CD14-positive monocyte (primary cell): ENCODE data around the gene TRABD2B. TPM values are rescaled to one million over a fixed set of nuclear protein-coding genes. Genes with fewer than 3 reads are reported as not detected.
A peak's percentile ranks its signal among the peaks of the same experiment; 100 is the strongest.

Experiments
- DNase-seq, 3 donors: peaks; one replicate each; pipeline ENCODE4 v3.0.0-alpha.2; 2011 to 2022
- H2AFZ ChIP-seq: 2 replicates; pipeline ENCODE4 v1.6.0; 2012; ENCODE audit warnings: mild to moderate bottlenecking, low read depth, low read length, inconsistent platforms; ENCODE audit not compliant: insufficient read depth, poor library complexity, severe bottlenecking
- H3K27ac ChIP-seq, 2 donors: 1 replicate in 1 of 2; 2 replicates in 1 of 2; pipeline ENCODE4 v1.5.1; 2012 to 2013; ENCODE audit warnings: low read length in 2 of 2, control low read depth in 1 of 2, inconsistent platforms in 1 of 2, low read depth in 1 of 2, mild to moderate bottlenecking in 1 of 2
- H3K27me3 ChIP-seq, 2 donors: one replicate each; pipeline versions ENCODE4 v1.6.0 to v1.6.1; 2011 to 2013; ENCODE audit warnings: low read length in 2 of 2; ENCODE audit not compliant: control insufficient read depth in 2 of 2, insufficient read depth in 2 of 2
- H3K36me3 ChIP-seq, 2 donors: replicated peaks in 1 of 2; 1 replicate in 1 of 2; 2 replicates in 1 of 2; pipeline versions ENCODE4 v1.5.1 to v1.6.1; 2012 to 2013; ENCODE audit warnings: low read length in 2 of 2, control low read depth in 1 of 2, inconsistent platforms in 1 of 2, mild to moderate bottlenecking in 1 of 2; ENCODE audit not compliant: insufficient read depth in 2 of 2, control insufficient read depth in 1 of 2
- H3K4me1 ChIP-seq, 2 donors: 1 replicate in 1 of 2; 2 replicates in 1 of 2; pipeline versions ENCODE4 v1.5.1 to v1.6.1; 2012 to 2013; ENCODE audit warnings: low read length in 2 of 2, control low read depth in 1 of 2, inconsistent platforms in 1 of 2, mild to moderate bottlenecking in 1 of 2, moderate library complexity in 1 of 2; ENCODE audit not compliant: insufficient read depth in 2 of 2, control insufficient read depth in 1 of 2
- H3K4me2 ChIP-seq: replicated peaks from 2 replicates; pipeline ENCODE3; 2012; ENCODE audit warnings: low read length, moderate library complexity, mild to moderate bottlenecking; ENCODE audit not compliant: poor library complexity, severe bottlenecking; ENCODE audit errors: extremely low read depth
- H3K4me3 ChIP-seq, 3 experiments: fragments of 200-600 bp in 1 of 3; sonication (generic) in 1 of 3; replicated peaks in 1 of 3; 1 replicate in 2 of 3; 2 replicates in 1 of 3; pipeline ENCODE4 v1.5.1; 2011 to 2013; ENCODE audit warnings: low read length in 3 of 3, mild to moderate bottlenecking in 3 of 3, control low read depth in 2 of 3, low read depth in 2 of 3, inconsistent platforms in 1 of 3, moderate library complexity in 1 of 3
- H3K79me2 ChIP-seq: 2 replicates; pipeline ENCODE4 v1.6.0; 2012; ENCODE audit warnings: mild to moderate bottlenecking, control low read depth, inconsistent platforms, low read length, moderate library complexity; ENCODE audit not compliant: insufficient read depth
- H3K9ac ChIP-seq: 2 replicates; pipeline ENCODE4 v1.6.0; 2017; ENCODE audit warnings: low read length, mild to moderate bottlenecking; ENCODE audit not compliant: insufficient read depth, poor library complexity, severe bottlenecking
- H3K9me3 ChIP-seq, 2 donors: replicated peaks in 1 of 2; 1 replicate in 1 of 2; 2 replicates in 1 of 2; pipeline versions ENCODE4 v1.5.1 to v1.6.1; 2012 to 2013; ENCODE audit warnings: low read length in 2 of 2, control low read depth in 1 of 2; ENCODE audit not compliant: control insufficient read depth in 1 of 2, insufficient read depth in 1 of 2
- H4K20me1 ChIP-seq: 2 replicates; pipeline ENCODE4 v1.6.0; 2012; ENCODE audit warnings: mild to moderate bottlenecking, low read length, control low read depth, moderate library complexity; ENCODE audit not compliant: insufficient read depth
- H3K27ac Mint-ChIP-seq, 7 donors: one replicate each; pipeline ENCODE4 v1.8.0; 2020; ENCODE audit warnings: mild to moderate bottlenecking in 7 of 7, mixed read lengths in 7 of 7, moderate library complexity in 6 of 7, inconsistent platforms in 2 of 7
- H3K27me3 Mint-ChIP-seq, 3 donors: one replicate each; pipeline ENCODE4 v1.8.0; 2021 to 2022; ENCODE audit warnings: low read depth in 3 of 3, mild to moderate bottlenecking in 3 of 3, mixed read lengths in 3 of 3, moderate library complexity in 3 of 3, inconsistent platforms in 1 of 3
- H3K36me3 Mint-ChIP-seq, 2 donors: one replicate each; pipeline ENCODE4 v1.8.0; 2020; ENCODE audit warnings: mixed read lengths in 2 of 2, inconsistent platforms in 1 of 2, mild to moderate bottlenecking in 1 of 2
- H3K4me1 Mint-ChIP-seq: one replicate; pipeline ENCODE4 v1.8.0; 2020; ENCODE audit warnings: mild to moderate bottlenecking, mixed read lengths
- H3K4me3 Mint-ChIP-seq, 2 donors: one replicate each; pipeline ENCODE4 v1.8.0; 2020; ENCODE audit warnings: mild to moderate bottlenecking in 2 of 2, mixed read lengths in 2 of 2, moderate library complexity in 1 of 2
- H3K9me3 Mint-ChIP-seq, 7 donors: one replicate each; pipeline ENCODE4 v1.8.0; 2020 to 2022; ENCODE audit warnings: mixed read lengths in 7 of 7, mild to moderate bottlenecking in 6 of 7, moderate library complexity in 6 of 7, inconsistent platforms in 2 of 7
- WGBS: methylation state at CpG from one replicate; pipeline ENCODE4 v1.1.5; 2013; ENCODE audit warnings: missing lambda C conversion rate; ENCODE audit not compliant: insufficient coverage; 5-methylcytosine and 5-hydroxymethylcytosine counted together
- intact Hi-C, 2 donors: fragments of 100-400 bp; cut with micrococcal nuclease; formaldehyde crosslinking; loops; one replicate each; pipeline versions ENCODE4 v1.15.0 to v1.15.1; 2023
- polyA plus RNA-seq, 3 donors: library from polyadenylated mRNA; depleted of rRNA in 1 of 3; unstranded in 2 of 3; stranded (reverse) in 1 of 3; fragments of 300-500 nt in 2 of 3; fragments of >200 nt in 1 of 3; fragmentation: Illumina TruSeq in 2 of 3; gene quantifications; 1 replicate in 2 of 3; 2 replicates in 1 of 3; pipeline ENCODE4 v1.2.3, GENCODE V29; 2012 to 2021
- TF ChIP-seq, protein P1 (sequence below): fragments of 200-600 bp; IDR thresholded peaks from one replicate; pipeline ENCODE4 v1.8.0; 2022; ENCODE audit warnings: antibody characterized with exemption, mild to moderate bottlenecking

The TRABD2B gene
- polyA plus RNA-seq, 3 donors: not detected

DNA sequence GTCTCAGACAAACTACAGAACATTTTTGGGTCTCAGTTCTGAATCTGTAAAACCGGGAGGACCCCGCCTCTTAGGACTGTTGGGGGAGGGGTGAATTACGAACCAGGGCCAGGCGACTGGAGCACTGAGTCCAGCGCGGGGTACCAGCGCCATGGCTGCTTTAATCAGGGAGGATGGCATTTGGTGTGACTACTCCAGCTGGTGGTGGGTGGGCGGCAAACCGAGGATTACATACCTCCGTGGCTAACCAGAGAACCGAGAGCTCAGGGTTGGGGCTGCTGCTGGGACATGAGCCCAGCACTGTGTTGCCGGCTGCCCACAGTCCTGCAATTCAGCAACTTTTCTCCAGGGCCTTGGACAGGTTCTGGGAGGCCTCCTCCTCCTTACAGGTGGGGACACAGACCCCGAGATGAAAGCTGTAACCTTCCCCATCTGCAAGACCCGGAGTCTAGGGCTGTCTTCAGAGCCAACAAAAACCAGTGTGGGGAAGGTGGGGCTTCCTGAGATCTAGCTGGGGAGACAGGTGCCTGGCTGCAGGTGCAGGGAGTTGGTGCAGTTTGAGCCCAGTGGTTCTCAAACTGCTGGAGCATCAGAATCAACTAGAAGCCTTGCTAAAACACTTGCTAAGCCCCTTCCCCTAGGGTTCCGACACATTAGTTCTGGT, 285.9 kb downstream of the TRABD2B start:
- TF ChIP-seq, protein P1, sequence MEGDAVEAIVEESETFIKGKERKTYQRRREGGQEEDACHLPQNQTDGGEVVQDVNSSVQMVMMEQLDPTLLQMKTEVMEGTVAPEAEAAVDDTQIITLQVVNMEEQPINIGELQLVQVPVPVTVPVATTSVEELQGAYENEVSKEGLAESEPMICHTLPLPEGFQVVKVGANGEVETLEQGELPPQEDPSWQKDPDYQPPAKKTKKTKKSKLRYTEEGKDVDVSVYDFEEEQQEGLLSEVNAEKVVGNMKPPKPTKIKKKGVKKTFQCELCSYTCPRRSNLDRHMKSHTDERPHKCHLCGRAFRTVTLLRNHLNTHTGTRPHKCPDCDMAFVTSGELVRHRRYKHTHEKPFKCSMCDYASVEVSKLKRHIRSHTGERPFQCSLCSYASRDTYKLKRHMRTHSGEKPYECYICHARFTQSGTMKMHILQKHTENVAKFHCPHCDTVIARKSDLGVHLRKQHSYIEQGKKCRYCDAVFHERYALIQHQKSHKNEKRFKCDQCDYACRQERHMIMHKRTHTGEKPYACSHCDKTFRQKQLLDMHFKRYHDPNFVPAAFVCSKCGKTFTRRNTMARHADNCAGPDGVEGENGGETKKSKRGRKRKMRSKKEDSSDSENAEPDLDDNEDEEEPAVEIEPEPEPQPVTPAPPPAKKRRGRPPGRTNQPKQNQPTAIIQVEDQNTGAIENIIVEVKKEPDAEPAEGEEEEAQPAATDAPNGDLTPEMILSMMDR: no peak
- Histone ChIP-seq H3K9me3 (peaks cover 0 to 9% of the 10 kb centered on the region in 2 donors), H3K4me1 (peaks cover 9 to 15% of the 10 kb centered on the region in 2 donors), H3K79me2 (no peaks in the 10 kb centered on the region), H3K27ac (no peak overlapping the region), H3K9ac (no peak overlapping the region), H4K20me1 (no peaks in the 10 kb centered on the region), H3K36me3 (no peaks in the 10 kb centered on the region), H2AFZ (no peak overlapping the region), H3K4me2 (no peak overlapping the region), H3K27me3 (peaks cover 43 to 87% of the 10 kb centered on the region in 2 donors), H3K4me3 (no peak overlapping the region)
- Mint-ChIP-seq H3K4me3 (peak overlapping the region in 1 of 2 donors; percentile 70), H3K36me3 (no peaks in the 10 kb centered on the region), H3K27ac (no peak overlapping the region), H3K4me1 (peaks cover 14% of the 10 kb centered on the region), H3K9me3 (peaks cover 0 to 3% (median 0%) of the 10 kb centered on the region in 7 donors), H3K27me3 (peaks cover 73 to 79% (median 75%) of the 10 kb centered on the region in 3 donors)
- intact Hi-C loops: loop anchor here (5.0 to 10.0 kb wide), 2 partner anchors 277 to 324 kb away; partner anchors contain the start of gene FOXD2 (in 1 of the 2)
- 60% methylated on average over 13 of the region's 15 CpGs for WGBS
- DNase-seq: no peak

Other genes starting within 250 kb of the TRABD2B start
- under 1 TPM; 0.15 to 0.42 (median 0.28) TPM for gene SLC5A9, start 225.3 kb upstream of the TRABD2B start, polyA plus RNA-seq